ENCODE measurements around the gene AGBL1.

The AGBL1 gene

GRCh38 chr15:86082619-86083380, 3.1 kb downstream of the AGBL1 start:
- no peaks in the 10 kb centered on the region for H3K36me3 ChIP-seq (ENCODE audit: control insufficient read depth in 2 of 2, insufficient read depth in 1 of 2, low read length in 2 of 2)
- POLR2A ChIA-PET, result no interaction called here
- TF ChIP-seq RBAK (tag by site-specific recombination; IDR thresholded peaks at IDR 0.05) (no peak), ZFHX2 (tag by site-specific recombination; conservative IDR thresholded peaks at IDR 0.05) (peak; percentile 34; the same call in 1 of the 2 replicates)
- H3K4me3 ChIP-seq (ENCODE audit: low read depth, low read length), result no peak overlapping the region
- CTCF ChIA-PET, result interaction anchor here (0.7 to 0.8 kb wide), 2 partner anchors 16 to 21 kb away, joined by 3 to 4 read pairs; no protein-coding TSS in a partner anchor
- no peaks in the 10 kb centered on the region for H3K4me1 ChIP-seq (ENCODE audit: control insufficient read depth, insufficient read depth, low read length)
- H3K9me3 ChIP-seq (ENCODE audit: control insufficient read depth, insufficient read depth, low read depth, low read length), result no peaks in the 10 kb centered on the region
- no peak overlapping the region for H3K27ac ChIP-seq (ENCODE audit: extremely low read depth, low read depth, low read length)

GRCh38 chr15:86087808-86088207, 8.1 kb downstream of the AGBL1 start:
- POLR2A ChIA-PET, result no interaction called here
- no peaks in the 10 kb centered on the region for H3K9me3 ChIP-seq (ENCODE audit: control insufficient read depth, insufficient read depth, low read depth, low read length)
- no peaks in the 10 kb centered on the region for H3K4me1 ChIP-seq (ENCODE audit: control insufficient read depth, insufficient read depth, low read length)
- no peak for TF ChIP-seq ZNF521 (tag by site-specific recombination; IDR thresholded peaks at IDR 0.05)
- no peak for TF ChIP-seq ZNF354C (tag by site-specific recombination; IDR thresholded peaks at IDR 0.05; ENCODE audit: borderline replicate concordance, low read depth)
- no peak for TF ChIP-seq ZXDB (tag by site-specific recombination; IDR thresholded peaks at IDR 0.05)
- H3K36me3 ChIP-seq (ENCODE audit: control insufficient read depth in 2 of 2, insufficient read depth in 1 of 2, low read length in 2 of 2), result no peaks in the 10 kb centered on the region
- no peak overlapping the region for H3K4me3 ChIP-seq (ENCODE audit: low read depth, low read length)
- CTCF ChIA-PET, result interaction anchor here (0.8 kb wide), 1 partner anchor 229 kb away, joined by 3 read pairs; no protein-coding TSS in a partner anchor
- H3K27ac ChIP-seq (ENCODE audit: extremely low read depth, low read depth, low read length), result no peak overlapping the region

GRCh38 chr15:86089422-86089821, 9.8 kb downstream of the AGBL1 start:
- Histone ChIP-seq H3K36me3 (ENCODE audit: control insufficient read depth in 2 of 2, insufficient read depth in 1 of 2, low read length in 2 of 2) (no peaks in the 10 kb centered on the region), H3K27ac (ENCODE audit: extremely low read depth, low read depth, low read length) (no peak overlapping the region), H3K9me3 (ENCODE audit: control insufficient read depth, insufficient read depth, low read depth, low read length) (no peaks in the 10 kb centered on the region), H3K4me3 (ENCODE audit: low read depth, low read length) (no peak overlapping the region), H3K4me1 (ENCODE audit: control insufficient read depth, insufficient read depth, low read length) (no peaks in the 10 kb centered on the region)
- ChIA-PET POLR2A (no interaction called here), CTCF (interaction anchor here (0.9 kb wide), 1 partner anchor 231 kb away, joined by 4 read pairs; no protein-coding TSS in a partner anchor)
- TF ChIP-seq FEZF1 (tag by site-specific recombination; IDR thresholded peaks at IDR 0.05), result no peak
- TF ChIP-seq PRDM1 (tag by site-specific recombination; IDR thresholded peaks at IDR 0.05), result no peak
- no peak for TF ChIP-seq ZBTB6 (tag by site-specific recombination; IDR thresholded peaks at IDR 0.05)

GRCh38 chr15:86101818-86102217, 22.1 kb downstream of the AGBL1 start:
- no peaks in the 10 kb centered on the region for H3K36me3 ChIP-seq (ENCODE audit: control insufficient read depth in 2 of 2, insufficient read depth in 1 of 2, low read length in 2 of 2)
- no peaks in the 10 kb centered on the region for H3K4me1 ChIP-seq (ENCODE audit: control insufficient read depth, insufficient read depth, low read length)
- no peak overlapping the region for H3K4me3 ChIP-seq (ENCODE audit: low read depth, low read length)
- H3K27ac ChIP-seq (ENCODE audit: extremely low read depth, low read depth, low read length), result no peak overlapping the region
- ChIA-PET POLR2A (no interaction called here), CTCF (interaction anchor here (0.6 kb wide), 1 partner anchor 75 kb away, joined by 3 read pairs; no protein-coding TSS in a partner anchor)
- H3K9me3 ChIP-seq (ENCODE audit: control insufficient read depth, insufficient read depth, low read depth, low read length), result no peaks in the 10 kb centered on the region
- TF ChIP-seq ZNF223 (tag by site-specific recombination; IDR thresholded peaks at IDR 0.05), result no peak
- no peak for TF ChIP-seq ZIC2 (tag by site-specific recombination; IDR thresholded peaks at IDR 0.05)
- no peak for TF ChIP-seq ZBTB10 (tag by site-specific recombination; IDR thresholded peaks at IDR 0.05)
- TF ChIP-seq ZNF302 (tag by site-specific recombination; IDR thresholded peaks at IDR 0.05; ENCODE audit: low read depth), result no peak
- no peak for TF ChIP-seq ZNF555 (tag by site-specific recombination; conservative IDR thresholded peaks at IDR 0.05)
- TF ChIP-seq ZNF248 (tag by site-specific recombination; IDR thresholded peaks at IDR 0.05), result no peak
- no peak for TF ChIP-seq ZNF366 (tag by site-specific recombination; conservative IDR thresholded peaks at IDR 0.05)
- TF ChIP-seq, protein P1, sequence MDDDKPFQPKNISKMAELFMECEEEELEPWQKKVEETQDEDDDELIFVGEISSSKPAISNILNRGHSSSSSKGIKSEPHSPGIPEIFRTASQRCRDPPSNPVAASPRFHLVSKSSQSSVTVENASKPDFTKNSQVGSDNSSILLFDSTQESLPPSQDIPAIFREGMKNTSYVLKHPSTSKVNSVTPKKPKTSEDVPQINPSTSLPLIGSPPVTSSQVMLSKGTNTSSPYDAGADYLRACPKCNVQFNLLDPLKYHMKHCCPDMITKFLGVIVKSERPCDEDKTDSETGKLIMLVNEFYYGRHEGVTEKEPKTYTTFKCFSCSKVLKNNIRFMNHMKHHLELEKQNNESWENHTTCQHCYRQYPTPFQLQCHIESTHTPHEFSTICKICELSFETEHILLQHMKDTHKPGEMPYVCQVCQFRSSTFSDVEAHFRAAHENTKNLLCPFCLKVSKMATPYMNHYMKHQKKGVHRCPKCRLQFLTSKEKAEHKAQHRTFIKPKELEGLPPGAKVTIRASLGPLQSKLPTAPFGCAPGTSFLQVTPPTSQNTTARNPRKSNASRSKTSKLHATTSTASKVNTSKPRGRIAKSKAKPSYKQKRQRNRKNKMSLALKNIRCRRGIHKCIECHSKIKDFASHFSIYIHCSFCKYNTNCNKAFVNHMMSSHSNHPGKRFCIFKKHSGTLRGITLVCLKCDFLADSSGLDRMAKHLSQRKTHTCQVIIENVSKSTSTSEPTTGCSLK (tag by site-specific recombination; IDR thresholded peaks at IDR 0.05), result no peak
- no peak for TF ChIP-seq YY1 (tag by site-specific recombination; IDR thresholded peaks at IDR 0.05)
- TF ChIP-seq, protein P2, sequence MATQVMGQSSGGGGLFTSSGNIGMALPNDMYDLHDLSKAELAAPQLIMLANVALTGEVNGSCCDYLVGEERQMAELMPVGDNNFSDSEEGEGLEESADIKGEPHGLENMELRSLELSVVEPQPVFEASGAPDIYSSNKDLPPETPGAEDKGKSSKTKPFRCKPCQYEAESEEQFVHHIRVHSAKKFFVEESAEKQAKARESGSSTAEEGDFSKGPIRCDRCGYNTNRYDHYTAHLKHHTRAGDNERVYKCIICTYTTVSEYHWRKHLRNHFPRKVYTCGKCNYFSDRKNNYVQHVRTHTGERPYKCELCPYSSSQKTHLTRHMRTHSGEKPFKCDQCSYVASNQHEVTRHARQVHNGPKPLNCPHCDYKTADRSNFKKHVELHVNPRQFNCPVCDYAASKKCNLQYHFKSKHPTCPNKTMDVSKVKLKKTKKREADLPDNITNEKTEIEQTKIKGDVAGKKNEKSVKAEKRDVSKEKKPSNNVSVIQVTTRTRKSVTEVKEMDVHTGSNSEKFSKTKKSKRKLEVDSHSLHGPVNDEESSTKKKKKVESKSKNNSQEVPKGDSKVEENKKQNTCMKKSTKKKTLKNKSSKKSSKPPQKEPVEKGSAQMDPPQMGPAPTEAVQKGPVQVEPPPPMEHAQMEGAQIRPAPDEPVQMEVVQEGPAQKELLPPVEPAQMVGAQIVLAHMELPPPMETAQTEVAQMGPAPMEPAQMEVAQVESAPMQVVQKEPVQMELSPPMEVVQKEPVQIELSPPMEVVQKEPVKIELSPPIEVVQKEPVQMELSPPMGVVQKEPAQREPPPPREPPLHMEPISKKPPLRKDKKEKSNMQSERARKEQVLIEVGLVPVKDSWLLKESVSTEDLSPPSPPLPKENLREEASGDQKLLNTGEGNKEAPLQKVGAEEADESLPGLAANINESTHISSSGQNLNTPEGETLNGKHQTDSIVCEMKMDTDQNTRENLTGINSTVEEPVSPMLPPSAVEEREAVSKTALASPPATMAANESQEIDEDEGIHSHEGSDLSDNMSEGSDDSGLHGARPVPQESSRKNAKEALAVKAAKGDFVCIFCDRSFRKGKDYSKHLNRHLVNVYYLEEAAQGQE (tag by site-specific recombination; IDR thresholded peaks at IDR 0.05), result no peak
- no peak for TF ChIP-seq ZNF521 (tag by site-specific recombination; IDR thresholded peaks at IDR 0.05)
